Caco-2 (cell line): ENCODE data around the gene MYL12B. TPM values are rescaled to one million over a fixed set of nuclear protein-coding genes. Genes with fewer than 3 reads are reported as not detected.

Source experiments
- BruUV-seq: library from RNA; stranded (reverse); fragments of 400-500 nt; replicated peaks from 2 replicates; lab custom pipeline; 2021; lab: Mats Ljungman, UMichigan
- CTCF ChIA-PET: fragments of 300-600 bp; sonication (Branson Sonifier 250); formaldehyde crosslinking; loops from one replicate; lab custom pipeline; 2022; ENCODE audit warnings: antibody characterized with exemption; lab: Charles Lee
- POLR2A ChIA-PET: fragments of 300-600 bp; sonication (Branson Sonifier 250); formaldehyde crosslinking; loops from one replicate; lab custom pipeline; 2022; ENCODE audit warnings: antibody characterized with exemption; lab: Charles Lee
- DNase-seq, 2 experiments: peaks; one replicate each; pipeline versions ENCODE4 v3.0.0 to v3.0.0-alpha.2; 2020 to 2022
- H3K27me3 ChIP-seq: replicated peaks from 2 replicates; pipeline ENCODE4 v1.6.0; 2011; ENCODE audit warnings: low read length; ENCODE audit not compliant: control insufficient read depth, insufficient read depth
- H3K36me3 ChIP-seq: 2 replicates; pipeline ENCODE4 v1.5.1; 2011; ENCODE audit warnings: low read length; ENCODE audit not compliant: control insufficient read depth, insufficient read depth
- H3K4me1 ChIP-seq: fragments of 250-450 bp; sonication (Bioruptor Pico); 2 replicates; pipeline ENCODE4 v1.5.1; 2020; ENCODE audit warnings: mild to moderate bottlenecking
- H3K4me3 ChIP-seq: 2 replicates; pipeline ENCODE4 v1.5.1; 2011; ENCODE audit warnings: low read depth, mild to moderate bottlenecking, control low read depth, low read length
- H3K9me3 ChIP-seq: fragments of 250-450 bp; sonication (Bioruptor Pico); 2 replicates; pipeline ENCODE4 v1.5.1; 2020; ENCODE audit warnings: mild to moderate bottlenecking, moderate library complexity
- H3K27ac Mint-ChIP-seq: one replicate; pipeline ENCODE4 v1.8.0; 2022; ENCODE audit warnings: mixed read lengths; ENCODE audit not compliant: unreplicated experiment
- H3K27me3 Mint-ChIP-seq: one replicate; pipeline ENCODE4 v1.8.0; 2022; ENCODE audit warnings: mixed read lengths; ENCODE audit not compliant: insufficient read depth, unreplicated experiment
- H3K36me3 Mint-ChIP-seq: one replicate; pipeline ENCODE4 v1.8.0; 2022; ENCODE audit warnings: mild to moderate bottlenecking, mixed read lengths; ENCODE audit not compliant: insufficient read depth, unreplicated experiment
- H3K4me1 Mint-ChIP-seq: one replicate; pipeline ENCODE4 v1.8.0; 2022; ENCODE audit warnings: low read depth, mixed read lengths; ENCODE audit not compliant: unreplicated experiment
- H3K4me3 Mint-ChIP-seq: one replicate; pipeline ENCODE4 v1.8.0; 2022; ENCODE audit warnings: mild to moderate bottlenecking, moderate library complexity, mixed read lengths; ENCODE audit not compliant: unreplicated experiment
- H3K9me3 Mint-ChIP-seq: one replicate; pipeline ENCODE4 v1.8.0; 2022; ENCODE audit warnings: mixed read lengths; ENCODE audit not compliant: unreplicated experiment
- intact Hi-C: fragments of 100-400 bp; cut with micrococcal nuclease; formaldehyde crosslinking; loops from one replicate; pipeline ENCODE4 v1.10.0; 2022; ENCODE audit not compliant: unreplicated experiment
- total RNA-seq: library from RNA; stranded (reverse); gene quantifications from 2 replicates; pipeline ENCODE4 v1.2.3, GENCODE V29; 2022
- TF ChIP-seq, protein P1 (sequence below), 2 experiments: fragments of 200-600 bp in 1 of 2; IDR thresholded peaks; 1 replicate in 1 of 2; 2 replicates in 1 of 2; pipeline versions ENCODE4 v1.5.1 to v1.8.0; 2011 to 2022; ENCODE audit warnings: antibody characterized with exemption in 1 of 2, control low read depth in 1 of 2, inconsistent platforms in 1 of 2, low read depth in 1 of 2, low read length in 1 of 2, mild to moderate bottlenecking in 1 of 2, moderate library complexity in 1 of 2; ENCODE audit not compliant: insufficient read depth in 1 of 2, severe bottlenecking in 1 of 2, unreplicated experiment in 1 of 2

The MYL12B gene
- total RNA-seq, 1 experiment from 2014 or later: 467 TPM

DNA sequence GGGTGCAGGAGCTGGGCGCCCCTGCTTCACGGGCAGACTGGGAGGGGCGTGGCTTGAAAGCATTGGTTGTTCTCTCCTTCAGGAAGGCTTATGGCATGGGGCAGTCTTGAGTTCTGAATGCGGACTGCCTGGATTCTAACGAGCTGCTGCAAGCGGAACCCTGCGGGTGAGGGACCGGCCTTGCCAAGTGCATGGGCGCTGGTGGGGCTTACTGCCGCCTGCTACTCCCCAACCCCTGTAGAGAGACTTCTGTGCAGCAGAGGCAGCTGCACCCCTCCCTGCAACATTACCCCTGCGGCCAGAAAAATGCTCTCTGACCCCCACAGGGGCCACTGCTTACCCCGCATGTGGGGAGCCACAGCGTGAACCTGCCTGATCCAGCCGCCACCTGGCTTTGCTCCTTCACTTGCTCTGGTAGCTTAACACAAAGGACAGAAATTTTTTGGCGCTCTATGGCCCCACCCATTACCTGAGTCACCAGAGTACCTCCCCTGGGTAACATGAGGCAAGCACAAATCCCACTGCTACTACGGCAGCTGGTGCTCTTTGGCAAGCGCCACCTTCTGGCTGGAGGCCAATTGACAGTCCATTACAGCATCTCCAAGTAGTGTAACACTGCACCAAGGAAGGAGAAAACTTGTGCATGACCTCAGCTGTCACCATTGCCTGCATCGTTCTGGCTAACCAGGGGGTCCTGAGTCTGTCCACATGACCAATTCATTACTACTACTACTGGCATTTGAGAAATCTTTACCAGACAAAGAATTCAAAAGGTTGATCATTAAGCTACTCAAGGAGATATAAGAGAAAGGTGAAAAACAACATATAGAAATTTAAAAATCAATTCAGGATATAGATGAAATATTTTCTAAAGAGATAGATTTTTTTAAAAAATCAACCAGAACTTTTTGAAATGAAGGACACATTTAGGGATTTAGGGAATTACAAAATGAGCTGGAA, 35.4 kb downstream of the MYL12B start:
- intact Hi-C loops: loop anchor here (1.0 to 5.0 kb wide), 4 partner anchors 86 to 370 kb away; no protein-coding TSS in a partner anchor
- POLR2A ChIA-PET: interaction anchor here (0.6 to 1.4 kb wide), 9 partner anchors 34 to 474 kb away, joined by 3 to 13 read pairs (median 5); no protein-coding TSS in a partner anchor

DNA sequence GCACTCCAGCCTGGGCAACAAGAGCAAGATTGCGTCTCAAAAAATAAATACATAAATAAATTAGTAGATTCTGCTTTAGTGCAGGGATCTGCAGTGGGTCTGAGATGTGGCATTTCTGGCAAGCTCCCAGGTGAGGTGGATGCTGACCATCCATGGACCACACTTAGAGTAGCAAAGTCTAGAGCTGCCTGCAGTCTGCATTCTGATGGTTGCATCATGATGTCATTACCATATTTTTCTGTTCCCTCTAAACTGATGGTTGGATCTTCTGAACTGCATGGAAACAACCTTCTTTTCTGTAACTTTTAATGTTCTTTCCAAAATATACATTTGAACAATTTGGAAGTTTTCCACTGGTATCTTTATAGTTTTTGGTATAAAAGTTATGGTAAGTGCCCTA, 42.9 kb downstream of the MYL12B start:
- no peaks in the 10 kb centered on the region for H3K9me3 Mint-ChIP-seq
- CTCF ChIA-PET: no interaction called here
- intact Hi-C loops: no loop called here

More for the DNA sequence above, 35.4 kb downstream of the MYL12B start:
- Histone ChIP-seq H3K36me3 (no peaks in the 10 kb centered on the region), H3K4me3 (peak overlapping the region; percentile 70), H3K9me3 (0 out of 2 replicates have a peak, but pooled peaks cover 6% of the 10 kb centered on the region), H3K27me3 (no peaks in the 10 kb centered on the region), H3K4me1 (no peaks in the 10 kb centered on the region)
- peak; percentile 94 to 95 for DNase-seq
- BruUV-seq: TSS peak; percentile 82
- H3K27ac Mint-ChIP-seq: peak overlapping the region; percentile 89
- H3K4me1 Mint-ChIP-seq: peaks cover 7% of the 10 kb centered on the region
- H3K9me3 Mint-ChIP-seq: peaks cover 24% of the 10 kb centered on the region
- H3K36me3 Mint-ChIP-seq: peaks cover 21% of the 10 kb centered on the region
- CTCF ChIA-PET: interaction anchor here (0.6 to 1.9 kb wide), 14 partner anchors 9 to 368 kb away, joined by 3 to 18 read pairs (median 3); no protein-coding TSS in a partner anchor
- TF ChIP-seq, protein P1, sequence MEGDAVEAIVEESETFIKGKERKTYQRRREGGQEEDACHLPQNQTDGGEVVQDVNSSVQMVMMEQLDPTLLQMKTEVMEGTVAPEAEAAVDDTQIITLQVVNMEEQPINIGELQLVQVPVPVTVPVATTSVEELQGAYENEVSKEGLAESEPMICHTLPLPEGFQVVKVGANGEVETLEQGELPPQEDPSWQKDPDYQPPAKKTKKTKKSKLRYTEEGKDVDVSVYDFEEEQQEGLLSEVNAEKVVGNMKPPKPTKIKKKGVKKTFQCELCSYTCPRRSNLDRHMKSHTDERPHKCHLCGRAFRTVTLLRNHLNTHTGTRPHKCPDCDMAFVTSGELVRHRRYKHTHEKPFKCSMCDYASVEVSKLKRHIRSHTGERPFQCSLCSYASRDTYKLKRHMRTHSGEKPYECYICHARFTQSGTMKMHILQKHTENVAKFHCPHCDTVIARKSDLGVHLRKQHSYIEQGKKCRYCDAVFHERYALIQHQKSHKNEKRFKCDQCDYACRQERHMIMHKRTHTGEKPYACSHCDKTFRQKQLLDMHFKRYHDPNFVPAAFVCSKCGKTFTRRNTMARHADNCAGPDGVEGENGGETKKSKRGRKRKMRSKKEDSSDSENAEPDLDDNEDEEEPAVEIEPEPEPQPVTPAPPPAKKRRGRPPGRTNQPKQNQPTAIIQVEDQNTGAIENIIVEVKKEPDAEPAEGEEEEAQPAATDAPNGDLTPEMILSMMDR (IDR thresholded peaks at IDR 0.05; ENCODE audit: insufficient read depth in 1 of 2, low read depth in 1 of 2, low read length in 1 of 2, severe bottlenecking in 1 of 2, unreplicated experiment in 1 of 2): peak; percentile 87 to 94
- H3K27me3 Mint-ChIP-seq: peaks cover 4% of the 10 kb centered on the region
- H3K4me3 Mint-ChIP-seq: peak overlapping the region; percentile 93

DNA sequence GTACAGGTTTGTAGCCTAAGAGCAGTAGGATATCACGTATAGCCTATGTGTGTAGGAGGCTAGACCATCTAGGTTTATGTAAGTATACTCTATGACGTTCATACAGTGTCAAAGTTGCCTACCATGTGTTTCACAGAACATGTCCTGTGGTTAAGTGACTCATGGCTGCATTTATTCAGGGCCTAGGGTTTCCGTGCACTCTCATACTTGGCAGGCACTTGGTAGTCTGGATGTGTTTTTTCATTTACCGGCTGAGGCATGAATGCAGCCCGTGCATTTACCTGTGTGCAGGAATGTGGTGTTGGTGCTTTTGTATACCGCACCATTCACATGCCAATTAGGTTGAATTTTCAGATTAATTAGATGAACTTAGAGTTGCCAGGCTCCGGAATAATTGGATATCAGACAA, 43.4 kb downstream of the MYL12B start:
- ChIA-PET CTCF (interaction anchor here (1.0 kb wide), 1 partner anchor 8 kb away, joined by 4 read pairs; no protein-coding TSS in a partner anchor), POLR2A (no interaction called here)
- Mint-ChIP-seq H3K36me3 (no peaks in the 10 kb centered on the region), H3K4me1 (peaks cover 6% of the 10 kb centered on the region), H3K9me3 (no peaks in the 10 kb centered on the region), H3K4me3 (no peak overlapping the region), H3K27me3 (no peaks in the 10 kb centered on the region), H3K27ac (no peak overlapping the region)
- no peaks in the 10 kb centered on the region for H3K36me3 ChIP-seq
- intact Hi-C loops: no loop called here
- no peak for DNase-seq
- H3K9me3 ChIP-seq: no peaks in the 10 kb centered on the region
- BruUV-seq: no TSS peak
- TF ChIP-seq, protein P1 (IDR thresholded peaks at IDR 0.05; ENCODE audit: insufficient read depth in 1 of 2, low read depth in 1 of 2, low read length in 1 of 2, severe bottlenecking in 1 of 2, unreplicated experiment in 1 of 2): no peak
- H3K27me3 ChIP-seq: no peaks in the 10 kb centered on the region
- H3K4me3 ChIP-seq: no peak overlapping the region
- H3K4me1 ChIP-seq: no peaks in the 10 kb centered on the region

More for the DNA sequence above, 42.9 kb downstream of the MYL12B start:
- H3K4me3 Mint-ChIP-seq: no peak overlapping the region
- Histone ChIP-seq H3K36me3 (no peaks in the 10 kb centered on the region), H3K4me1 (no peaks in the 10 kb centered on the region), H3K9me3 (0 out of 2 replicates have a peak, but pooled peaks cover 3% of the 10 kb centered on the region), H3K4me3 (no peak overlapping the region), H3K27me3 (no peaks in the 10 kb centered on the region)
- TF ChIP-seq, protein P1 (IDR thresholded peaks at IDR 0.05; ENCODE audit: insufficient read depth in 1 of 2, low read depth in 1 of 2, low read length in 1 of 2, severe bottlenecking in 1 of 2, unreplicated experiment in 1 of 2): no peak
- POLR2A ChIA-PET: no interaction called here
- H3K4me1 Mint-ChIP-seq: peaks cover 6% of the 10 kb centered on the region
- BruUV-seq: no TSS peak
- no peak for DNase-seq
- H3K27ac Mint-ChIP-seq: no peak overlapping the region
- peaks cover 2% of the 10 kb centered on the region for H3K27me3 Mint-ChIP-seq
- H3K36me3 Mint-ChIP-seq: no peaks in the 10 kb centered on the region
